HEK293 (cell line): Measurements from ENCODE around the gene SPEM1.
A peak's percentile ranks its signal among the peaks of the same experiment; 100 is the strongest.

Source experiments
- CTCF ChIA-PET: fragments of 350-600 bp; formaldehyde crosslinking; extraction: SDS; loops from one replicate; lab custom pipeline; 2021; ENCODE audit warnings: antibody characterized with exemption; lab: Yijun Ruan, JAX
- POLR2A ChIA-PET: fragments of 300-600 bp; formaldehyde crosslinking; extraction: SDS; loops from one replicate; lab custom pipeline; 2020; ENCODE audit warnings: antibody characterized with exemption, inconsistent platforms; lab: Yijun Ruan, JAX
- H3K27ac ChIP-seq: fragments of 200-500 bp; sonication (Bioruptor generic); 2 replicates; pipeline ENCODE4 v1.5.1; 2014; ENCODE audit warnings: low read depth, low read length, control low read depth, inconsistent platforms; ENCODE audit errors: extremely low read depth
- H3K36me3 ChIP-seq, 2 experiments: fragments of 200-500 bp in 1 of 2; sonication (Bioruptor generic) in 1 of 2; 1 replicate in 1 of 2; 2 replicates in 1 of 2; pipeline ENCODE4 v1.5.1; 2014 to 2017; ENCODE audit warnings: inconsistent platforms in 2 of 2, low read length in 2 of 2; ENCODE audit not compliant: control insufficient read depth in 2 of 2, insufficient read depth in 1 of 2
- H3K4me1 ChIP-seq: fragments of 200-500 bp; sonication (Bioruptor generic); 2 replicates; pipeline ENCODE4 v1.5.1; 2014; ENCODE audit warnings: mild to moderate bottlenecking, low read length, inconsistent platforms; ENCODE audit not compliant: control insufficient read depth, insufficient read depth
- H3K4me3 ChIP-seq: 2 replicates; pipeline ENCODE4 v1.5.1; 2011; ENCODE audit warnings: low read depth, mild to moderate bottlenecking, control low read depth, low read length, moderate library complexity
- H3K9me3 ChIP-seq: fragments of 200-500 bp; sonication (Bioruptor generic); 2 replicates; pipeline ENCODE4 v1.5.1; 2014; ENCODE audit warnings: low read depth, low read length, inconsistent platforms; ENCODE audit not compliant: control insufficient read depth, insufficient read depth
- GLIS2 ChIP-seq: fragments of 450-650 bp; formaldehyde crosslinking; IDR thresholded peaks from 2 replicates; pipeline ENCODE4 v1.5.1; 2016; ENCODE audit warnings: missing biosample characterization, missing genetic modification characterization
- HOXA7 ChIP-seq: sonication (generic); formaldehyde crosslinking; IDR thresholded peaks from 2 replicates; pipeline ENCODE4 v1.8.1; 2022; ENCODE audit warnings: missing genetic modification reagents, borderline replicate concordance
- PATZ1 ChIP-seq: fragments of 450-650 bp; formaldehyde crosslinking; IDR thresholded peaks from 2 replicates; pipeline ENCODE4 v1.5.1; 2016; ENCODE audit warnings: missing biosample characterization, missing genetic modification characterization
- PRDM1 ChIP-seq: fragments of 450-650 bp; formaldehyde crosslinking; IDR thresholded peaks from 2 replicates; pipeline ENCODE4; 2016; ENCODE audit warnings: missing biosample characterization, missing genetic modification characterization
- SETDB1 ChIP-seq: IDR thresholded peaks from one replicate; pipeline ENCODE4 v1.6.1; 2017; ENCODE audit warnings: mild to moderate bottlenecking, low read length, moderate library complexity, mixed read lengths; ENCODE audit not compliant: insufficient read length
- SP3 ChIP-seq: fragments of 450-650 bp; formaldehyde crosslinking; IDR thresholded peaks from 2 replicates; pipeline ENCODE4 v1.5.1; 2016; ENCODE audit warnings: missing biosample characterization, missing genetic modification characterization
- SP7 ChIP-seq: fragments of 450-650 bp; formaldehyde crosslinking; IDR thresholded peaks from 2 replicates; pipeline ENCODE4 v1.5.1; 2016; ENCODE audit warnings: missing biosample characterization, missing genetic modification characterization
- ZBTB17 ChIP-seq: fragments of 450-650 bp; formaldehyde crosslinking; IDR thresholded peaks from 2 replicates; pipeline ENCODE4 v1.5.1; 2016; ENCODE audit warnings: missing biosample characterization, missing genetic modification characterization
- ZBTB20 ChIP-seq: fragments of 450-650 bp; formaldehyde crosslinking; IDR thresholded peaks from 2 replicates; pipeline ENCODE4 v1.5.1; 2016; ENCODE audit warnings: missing biosample characterization, missing genetic modification characterization
- ZBTB7A ChIP-seq: fragments of 450-650 bp; formaldehyde crosslinking; IDR thresholded peaks from 2 replicates; pipeline ENCODE4 v1.5.1; 2016; ENCODE audit warnings: low read depth, missing biosample characterization, missing genetic modification characterization
- ZFHX2 ChIP-seq: fragments of 450-650 bp; formaldehyde crosslinking; conservative IDR thresholded peaks from 2 replicates; pipeline ENCODE4 v1.5.1; 2016; ENCODE audit warnings: missing biosample characterization, missing genetic modification characterization
- ZNF24 ChIP-seq: fragments of 450-650 bp; formaldehyde crosslinking; IDR thresholded peaks from 2 replicates; pipeline ENCODE4 v1.5.1; 2016; ENCODE audit warnings: missing biosample characterization, missing genetic modification characterization
- ZNF266 ChIP-seq: fragments of 450-650 bp; formaldehyde crosslinking; IDR thresholded peaks from 2 replicates; pipeline ENCODE4 v1.5.1; 2016; ENCODE audit warnings: missing biosample characterization, missing genetic modification characterization, low read depth
- ZNF335 ChIP-seq: fragments of 450-650 bp; formaldehyde crosslinking; conservative IDR thresholded peaks from 2 replicates; pipeline ENCODE4 v1.5.1; 2016; ENCODE audit warnings: missing biosample characterization, missing genetic modification characterization
- ZNF366 ChIP-seq: fragments of 450-650 bp; formaldehyde crosslinking; conservative IDR thresholded peaks from 2 replicates; pipeline ENCODE4 v1.5.1; 2016; ENCODE audit warnings: missing biosample characterization, missing genetic modification characterization
- ZNF548 ChIP-seq: fragments of 450-650 bp; formaldehyde crosslinking; IDR thresholded peaks from 2 replicates; pipeline ENCODE4 v1.5.1; 2016; ENCODE audit warnings: missing biosample characterization, missing genetic modification characterization
- ZNF555 ChIP-seq: fragments of 450-650 bp; formaldehyde crosslinking; conservative IDR thresholded peaks from 2 replicates; pipeline ENCODE4 v1.5.1; 2017; ENCODE audit warnings: missing biosample characterization, mild to moderate bottlenecking, missing genetic modification characterization, inconsistent platforms
- ZNF600 ChIP-seq: fragments of 450-650 bp; formaldehyde crosslinking; IDR thresholded peaks from 2 replicates; pipeline ENCODE4 v1.5.1; 2016; ENCODE audit warnings: missing biosample characterization, missing genetic modification characterization
- ZNF626 ChIP-seq: fragments of 450-650 bp; sonication (Bioruptor Pico); formaldehyde crosslinking; IDR thresholded peaks from 2 replicates; pipeline ENCODE4 v1.5.1; 2018; ENCODE audit warnings: missing biosample characterization, missing genetic modification characterization, inconsistent platforms
- ZNF692 ChIP-seq: fragments of 450-650 bp; formaldehyde crosslinking; IDR thresholded peaks from 2 replicates; pipeline ENCODE4 v1.5.1; 2016; ENCODE audit warnings: missing biosample characterization, missing genetic modification characterization
- TF ChIP-seq, protein P1 (sequence below): fragments of 450-650 bp; formaldehyde crosslinking; IDR thresholded peaks from 2 replicates; pipeline ENCODE4 v1.5.1; 2016; ENCODE audit warnings: missing biosample characterization, missing genetic modification characterization

SPEM1 gene

GRCh38 chr17:7405350-7406234, 14.5 kb upstream of the SPEM1 start:
- Histone ChIP-seq H3K9me3 (no peaks in the 10 kb centered on the region), H3K4me3 (peak overlapping the region; percentile 69)
- POLR2A ChIA-PET, result interaction anchor here (0.6 to 3.2 kb wide), 6 partner anchors 11 to 1357 kb away, joined by 3 to 31 read pairs (median 4); partner anchors contain the start of genes POLR2A and TMEM102
- TF ChIP-seq ZNF24 (tag by site-specific recombination) (no peak), ZFHX2 (tag by site-specific recombination) (0 out of 2 replicates have a peak, but pooled peaks have one; percentile 25), SETDB1 (no peak), ZBTB20 (tag by site-specific recombination) (no peak), ZNF366 (tag by site-specific recombination) (peak; percentile 91), SP3 (tag by site-specific recombination) (peak; percentile 41; the same call in 1 of the 2 replicates), ZNF692 (tag by site-specific recombination) (peak; percentile 35; the same call in 1 of the 2 replicates), ZBTB17 (peak; percentile 82), ZNF555 (tag by site-specific recombination) (no peak), PATZ1 (tag by site-specific recombination) (peak; percentile 75), ZNF335 (tag by site-specific recombination) (peak; percentile 19), GLIS2 (tag by site-specific recombination) (peak; percentile 21; the same call in 1 of the 2 replicates), ZNF548 (tag by site-specific recombination) (no peak), PRDM1 (tag by site-specific recombination) (peak; percentile 91), ZBTB7A (tag by site-specific recombination) (peak; percentile 11; the same call in 1 of the 2 replicates), SP7 (tag by site-specific recombination) (0 out of 2 replicates have a peak, but pooled peaks have one; percentile 5), HOXA7 (CRISPR knock-in tag) (no peak), ZNF600 (tag by site-specific recombination) (peak; percentile 60; the same call in 1 of the 2 replicates), ZNF266 (tag by site-specific recombination) (no peak), ZNF626 (tag by site-specific recombination) (no peak)
- TF ChIP-seq, protein P1, sequence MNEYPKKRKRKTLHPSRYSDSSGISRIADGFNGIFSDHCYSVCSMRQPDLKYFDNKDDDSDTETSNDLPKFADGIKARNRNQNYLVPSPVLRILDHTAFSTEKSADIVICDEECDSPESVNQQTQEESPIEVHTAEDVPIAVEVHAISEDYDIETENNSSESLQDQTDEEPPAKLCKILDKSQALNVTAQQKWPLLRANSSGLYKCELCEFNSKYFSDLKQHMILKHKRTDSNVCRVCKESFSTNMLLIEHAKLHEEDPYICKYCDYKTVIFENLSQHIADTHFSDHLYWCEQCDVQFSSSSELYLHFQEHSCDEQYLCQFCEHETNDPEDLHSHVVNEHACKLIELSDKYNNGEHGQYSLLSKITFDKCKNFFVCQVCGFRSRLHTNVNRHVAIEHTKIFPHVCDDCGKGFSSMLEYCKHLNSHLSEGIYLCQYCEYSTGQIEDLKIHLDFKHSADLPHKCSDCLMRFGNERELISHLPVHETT (tag by site-specific recombination), result peak; percentile 32; the same call in 1 of the 2 replicates
- TF ChIP-seq, all 188 proteins: peak for 13
- peaks cover 8% of the 10 kb centered on the region for H3K4me1 ChIP-seq
- H3K27ac ChIP-seq, result peak overlapping the region; percentile 31; the same call in 1 of the 2 replicates
- CTCF ChIA-PET, result interaction anchor here (1.0 to 1.7 kb wide), 2 partner anchors 13 to 31 kb away, joined by 4 to 5 read pairs; no protein-coding TSS in a partner anchor
- H3K36me3 ChIP-seq, result peaks cover 9 to 29% of the 10 kb centered on the region in 2 experiments; a peak in 2 of 3 replicates
